Fibroblast of pulmonary artery (primary cell): ENCODE data around the gene CASQ2.

Source experiments
- DNase-seq: peaks from one replicate; pipeline ENCODE4 v3.0.0-alpha.2; 2010; ENCODE audit warnings: low read depth
- H3K4me3 ChIP-seq: replicated peaks from 2 replicates; pipeline ENCODE4 v1.5.1; 2011; ENCODE audit warnings: low read depth, mild to moderate bottlenecking, control low read depth, low read length, moderate library complexity
- CTCF ChIP-seq: IDR thresholded peaks from 2 replicates; pipeline ENCODE4 v1.5.1; 2011; ENCODE audit warnings: mild to moderate bottlenecking, control low read depth, low read length, inconsistent platforms; ENCODE audit errors: missing control alignments

CASQ2 gene

GRCh38 chr1:115651391-115651790 is 117.1 kb downstream of the CASQ2 start:
- H3K4me3 ChIP-seq, result no peak overlapping the region
- DNase-seq, result no peak
- no peak for TF ChIP-seq CTCF

- no peak for TF ChIP-seq CTCF
- no peak overlapping the region for H3K4me3 ChIP-seq
- DNase-seq, result no peak
Measured at GRCh38 chr1:115650961-115651360, 117.6 kb downstream of the CASQ2 start.
